Caco-2 (cell line): ENCODE data around the gene RANGAP1. TPM values are rescaled to one million over a fixed set of nuclear protein-coding genes. Genes with fewer than 3 reads are reported as not detected.

Experiments used
- BruUV-seq: library from RNA; stranded (reverse); fragments of 400-500 nt; replicated peaks from 2 replicates; lab custom pipeline; 2021; lab: Mats Ljungman, UMichigan
- CTCF ChIA-PET: fragments of 300-600 bp; sonication (Branson Sonifier 250); formaldehyde crosslinking; loops from one replicate; lab custom pipeline; 2022; ENCODE audit warnings: antibody characterized with exemption; lab: Charles Lee
- POLR2A ChIA-PET: fragments of 300-600 bp; sonication (Branson Sonifier 250); formaldehyde crosslinking; loops from one replicate; lab custom pipeline; 2022; ENCODE audit warnings: antibody characterized with exemption; lab: Charles Lee
- DNase-seq, 2 experiments: peaks; one replicate each; pipeline versions ENCODE4 v3.0.0 to v3.0.0-alpha.2; 2020 to 2022
- H3K27me3 ChIP-seq: replicated peaks from 2 replicates; pipeline ENCODE4 v1.6.0; 2011; ENCODE audit warnings: low read length; ENCODE audit not compliant: control insufficient read depth, insufficient read depth
- H3K36me3 ChIP-seq: 2 replicates; pipeline ENCODE4 v1.5.1; 2011; ENCODE audit warnings: low read length; ENCODE audit not compliant: control insufficient read depth, insufficient read depth
- H3K4me1 ChIP-seq: fragments of 250-450 bp; sonication (Bioruptor Pico); 2 replicates; pipeline ENCODE4 v1.5.1; 2020; ENCODE audit warnings: mild to moderate bottlenecking
- H3K4me3 ChIP-seq: 2 replicates; pipeline ENCODE4 v1.5.1; 2011; ENCODE audit warnings: low read depth, mild to moderate bottlenecking, control low read depth, low read length
- H3K9me3 ChIP-seq: fragments of 250-450 bp; sonication (Bioruptor Pico); 2 replicates; pipeline ENCODE4 v1.5.1; 2020; ENCODE audit warnings: mild to moderate bottlenecking, moderate library complexity
- H3K27ac Mint-ChIP-seq: one replicate; pipeline ENCODE4 v1.8.0; 2022; ENCODE audit warnings: mixed read lengths; ENCODE audit not compliant: unreplicated experiment
- H3K27me3 Mint-ChIP-seq: one replicate; pipeline ENCODE4 v1.8.0; 2022; ENCODE audit warnings: mixed read lengths; ENCODE audit not compliant: insufficient read depth, unreplicated experiment
- H3K36me3 Mint-ChIP-seq: one replicate; pipeline ENCODE4 v1.8.0; 2022; ENCODE audit warnings: mild to moderate bottlenecking, mixed read lengths; ENCODE audit not compliant: insufficient read depth, unreplicated experiment
- H3K4me1 Mint-ChIP-seq: one replicate; pipeline ENCODE4 v1.8.0; 2022; ENCODE audit warnings: low read depth, mixed read lengths; ENCODE audit not compliant: unreplicated experiment
- H3K4me3 Mint-ChIP-seq: one replicate; pipeline ENCODE4 v1.8.0; 2022; ENCODE audit warnings: mild to moderate bottlenecking, moderate library complexity, mixed read lengths; ENCODE audit not compliant: unreplicated experiment
- H3K9me3 Mint-ChIP-seq: one replicate; pipeline ENCODE4 v1.8.0; 2022; ENCODE audit warnings: mixed read lengths; ENCODE audit not compliant: unreplicated experiment
- CTCF ChIP-seq, 2 experiments: fragments of 200-600 bp in 1 of 2; IDR thresholded peaks; 1 replicate in 1 of 2; 2 replicates in 1 of 2; pipeline versions ENCODE4 v1.5.1 to v1.8.0; 2011 to 2022; ENCODE audit warnings: antibody characterized with exemption in 1 of 2, control low read depth in 1 of 2, inconsistent platforms in 1 of 2, low read depth in 1 of 2, low read length in 1 of 2, mild to moderate bottlenecking in 1 of 2, moderate library complexity in 1 of 2; ENCODE audit not compliant: insufficient read depth in 1 of 2, severe bottlenecking in 1 of 2, unreplicated experiment in 1 of 2
- intact Hi-C: fragments of 100-400 bp; cut with micrococcal nuclease; formaldehyde crosslinking; loops from one replicate; pipeline ENCODE4 v1.10.0; 2022; ENCODE audit not compliant: unreplicated experiment
- total RNA-seq: library from RNA; stranded (reverse); gene quantifications from 2 replicates; pipeline ENCODE4 v1.2.3, GENCODE V29; 2022

Gene RANGAP1
- total RNA-seq, 1 experiment from 2014 or later: 106 TPM

DNA sequence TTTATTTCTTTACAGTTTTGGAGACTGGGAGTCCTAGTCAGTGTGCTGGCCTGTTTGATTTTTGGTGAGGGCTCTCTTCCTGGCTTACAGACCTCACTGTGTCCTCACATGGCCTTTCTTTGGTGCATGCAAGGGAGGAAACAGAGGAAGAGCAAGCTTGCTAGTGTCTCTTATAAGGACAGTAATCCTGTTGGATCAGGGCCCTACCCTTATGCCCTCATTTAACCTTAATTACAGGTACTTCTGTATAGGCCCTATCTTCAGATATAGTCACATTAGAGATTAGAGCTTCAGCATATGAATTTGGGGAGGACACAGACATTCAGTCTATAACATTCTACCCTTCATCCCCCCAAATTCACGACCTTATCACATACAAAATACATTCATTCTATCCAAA lies 29.6 kb upstream of the RANGAP1 start:
- Mint-ChIP-seq H3K4me1 (peaks cover 8% of the 10 kb centered on the region), H3K4me3 (no peak overlapping the region), H3K27ac (no peak overlapping the region), H3K36me3 (peaks cover 15% of the 10 kb centered on the region), H3K9me3 (no peaks in the 10 kb centered on the region), H3K27me3 (no peaks in the 10 kb centered on the region)
- Histone ChIP-seq H3K4me3 (no peak overlapping the region), H3K27me3 (no peaks in the 10 kb centered on the region), H3K4me1 (peaks cover 5% of the 10 kb centered on the region; the same call in 1 of the 2 replicates), H3K9me3 (no peaks in the 10 kb centered on the region), H3K36me3 (no peaks in the 10 kb centered on the region)
- intact Hi-C loops: no loop called here
- CTCF ChIA-PET: no interaction called here
- no TSS peak for BruUV-seq
- no peak for TF ChIP-seq CTCF (IDR thresholded peaks at IDR 0.05; ENCODE audit: insufficient read depth in 1 of 2, low read depth in 1 of 2, low read length in 1 of 2, severe bottlenecking in 1 of 2, unreplicated experiment in 1 of 2)
- no peak for DNase-seq
- POLR2A ChIA-PET: no interaction called here

GRCh38 chr22:41314821-41315220 lies 28.8 kb upstream of the RANGAP1 start:
- BruUV-seq: no TSS peak
- H3K27me3 Mint-ChIP-seq: no peaks in the 10 kb centered on the region
- no peak overlapping the region for H3K4me3 ChIP-seq
- peaks cover 5% of the 10 kb centered on the region; the same call in 1 of the 2 replicates for H3K4me1 ChIP-seq
- H3K4me3 Mint-ChIP-seq: no peak overlapping the region
- H3K9me3 ChIP-seq: no peaks in the 10 kb centered on the region
- no peaks in the 10 kb centered on the region; the same call in 1 of the 2 replicates for H3K36me3 ChIP-seq
- H3K9me3 Mint-ChIP-seq: no peaks in the 10 kb centered on the region
- intact Hi-C loops: no loop called here
- DNase-seq: no peak
- H3K36me3 Mint-ChIP-seq: peaks cover 9% of the 10 kb centered on the region
- no peak for TF ChIP-seq CTCF (IDR thresholded peaks at IDR 0.05; ENCODE audit: insufficient read depth in 1 of 2, low read depth in 1 of 2, low read length in 1 of 2, severe bottlenecking in 1 of 2, unreplicated experiment in 1 of 2)
- H3K27me3 ChIP-seq: no peaks in the 10 kb centered on the region
- H3K27ac Mint-ChIP-seq: no peak overlapping the region
- ChIA-PET CTCF (no interaction called here), POLR2A (no interaction called here)
- H3K4me1 Mint-ChIP-seq: peaks cover 8% of the 10 kb centered on the region

DNA sequence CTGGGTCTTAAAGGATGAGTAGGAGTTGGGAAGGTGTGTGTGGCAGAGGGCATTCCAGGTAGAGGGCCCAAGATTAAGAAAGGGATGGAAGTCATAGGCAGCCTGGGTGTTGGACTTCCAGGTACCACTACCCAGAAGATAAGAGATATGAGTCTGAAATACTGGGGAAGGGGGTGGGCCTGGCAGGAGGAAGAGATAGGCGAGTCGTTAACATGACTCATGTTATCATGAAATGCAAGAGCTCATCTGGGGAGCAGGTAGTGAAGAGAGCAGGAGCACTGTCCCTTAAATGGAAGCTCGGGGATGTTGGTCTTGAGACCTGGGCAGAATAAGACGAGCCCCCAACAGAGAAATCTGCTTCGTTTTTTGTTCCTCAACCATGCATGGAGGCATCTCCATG lies 25.5 kb upstream of the RANGAP1 start:
- H3K36me3 Mint-ChIP-seq: peaks cover 7% of the 10 kb centered on the region
- no peaks in the 10 kb centered on the region for H3K9me3 ChIP-seq
- peaks cover 8% of the 10 kb centered on the region for H3K4me1 Mint-ChIP-seq
- no TSS peak for BruUV-seq
- H3K27ac Mint-ChIP-seq: peak overlapping the region; percentile 6
- no peaks in the 10 kb centered on the region for H3K9me3 Mint-ChIP-seq
- no peaks in the 10 kb centered on the region; the same call in 1 of the 2 replicates for H3K36me3 ChIP-seq
- no peaks in the 10 kb centered on the region for H3K27me3 ChIP-seq
- POLR2A ChIA-PET: interaction anchor here (0.6 kb wide), 1 partner anchor 70 kb away, joined by 4 read pairs; the partner anchor contains the start of gene TEF
- CTCF ChIA-PET: interaction anchor here (0.6 kb wide), 1 partner anchor 70 kb away, joined by 3 read pairs; no protein-coding TSS in a partner anchor
- intact Hi-C loops: no loop called here
- TF ChIP-seq CTCF (IDR thresholded peaks at IDR 0.05; ENCODE audit: insufficient read depth in 1 of 2, low read depth in 1 of 2, low read length in 1 of 2, severe bottlenecking in 1 of 2, unreplicated experiment in 1 of 2): no peak
- H3K27me3 Mint-ChIP-seq: no peaks in the 10 kb centered on the region
- DNase-seq: no peak
- no peak overlapping the region for H3K4me3 Mint-ChIP-seq
- peaks cover 5% of the 10 kb centered on the region; the same call in 1 of the 2 replicates for H3K4me1 ChIP-seq
- no peak overlapping the region for H3K4me3 ChIP-seq
